ENCODE measurements around the gene AP2S1.

DNA sequence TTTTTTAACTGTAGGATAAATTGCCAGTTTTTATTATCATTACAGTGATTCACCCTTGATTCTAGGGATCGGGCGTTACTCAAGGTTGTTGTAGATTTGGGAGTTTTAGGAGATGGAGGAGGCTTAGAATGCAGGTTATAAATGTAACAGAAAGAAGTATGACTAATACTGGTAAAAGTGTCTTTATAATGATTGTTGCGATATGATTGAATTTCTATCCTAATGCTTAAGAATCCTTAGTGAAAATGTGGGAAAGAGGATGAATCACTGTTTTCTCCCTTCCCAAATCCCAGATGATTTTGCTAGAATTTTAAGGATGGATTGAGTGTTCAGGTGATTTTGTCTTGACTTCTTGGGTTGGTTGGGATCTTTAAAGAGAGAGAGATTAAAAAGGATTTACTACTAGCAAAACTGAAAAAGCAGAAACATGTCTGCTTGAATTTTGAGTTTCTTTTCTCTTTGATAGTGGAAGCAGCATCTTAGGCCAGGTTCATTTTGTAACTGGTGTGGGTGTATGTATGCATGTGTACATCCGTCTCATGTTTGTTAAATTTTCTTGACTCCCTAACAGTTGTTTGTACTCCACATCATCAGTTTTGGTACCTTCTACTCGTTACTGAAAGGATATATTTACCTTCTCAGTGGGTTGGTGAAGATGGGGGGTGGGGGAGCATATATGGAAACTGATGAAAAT is 36.0 kb upstream of the AP2S1 start:
- TF ChIP-seq, protein P1, sequence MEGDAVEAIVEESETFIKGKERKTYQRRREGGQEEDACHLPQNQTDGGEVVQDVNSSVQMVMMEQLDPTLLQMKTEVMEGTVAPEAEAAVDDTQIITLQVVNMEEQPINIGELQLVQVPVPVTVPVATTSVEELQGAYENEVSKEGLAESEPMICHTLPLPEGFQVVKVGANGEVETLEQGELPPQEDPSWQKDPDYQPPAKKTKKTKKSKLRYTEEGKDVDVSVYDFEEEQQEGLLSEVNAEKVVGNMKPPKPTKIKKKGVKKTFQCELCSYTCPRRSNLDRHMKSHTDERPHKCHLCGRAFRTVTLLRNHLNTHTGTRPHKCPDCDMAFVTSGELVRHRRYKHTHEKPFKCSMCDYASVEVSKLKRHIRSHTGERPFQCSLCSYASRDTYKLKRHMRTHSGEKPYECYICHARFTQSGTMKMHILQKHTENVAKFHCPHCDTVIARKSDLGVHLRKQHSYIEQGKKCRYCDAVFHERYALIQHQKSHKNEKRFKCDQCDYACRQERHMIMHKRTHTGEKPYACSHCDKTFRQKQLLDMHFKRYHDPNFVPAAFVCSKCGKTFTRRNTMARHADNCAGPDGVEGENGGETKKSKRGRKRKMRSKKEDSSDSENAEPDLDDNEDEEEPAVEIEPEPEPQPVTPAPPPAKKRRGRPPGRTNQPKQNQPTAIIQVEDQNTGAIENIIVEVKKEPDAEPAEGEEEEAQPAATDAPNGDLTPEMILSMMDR (IDR thresholded peaks at IDR 0.05; ENCODE audit: poor library complexity, severe bottlenecking) = no peak
- no peak for TF ChIP-seq EZH2 (IDR thresholded peaks at IDR 0.05; ENCODE audit: borderline replicate concordance, insufficient read depth, low read length, poor library complexity, severe bottlenecking)
- TF ChIP-seq RAD21 (conservative IDR thresholded peaks at IDR 0.05) = no peak
- no peak for TF ChIP-seq POLR2AphosphoS5 (IDR thresholded peaks at IDR 0.05)
- no peak for TF ChIP-seq SMC3 (conservative IDR thresholded peaks at IDR 0.05; ENCODE audit: poor library complexity)
- TF ChIP-seq EP300 (conservative IDR thresholded peaks at IDR 0.05; ENCODE audit: poor library complexity, severe bottlenecking) = no peak
- TF ChIP-seq MXI1 (conservative IDR thresholded peaks at IDR 0.05; ENCODE audit: poor library complexity, severe bottlenecking) = no peak
- TF ChIP-seq, protein P2, sequence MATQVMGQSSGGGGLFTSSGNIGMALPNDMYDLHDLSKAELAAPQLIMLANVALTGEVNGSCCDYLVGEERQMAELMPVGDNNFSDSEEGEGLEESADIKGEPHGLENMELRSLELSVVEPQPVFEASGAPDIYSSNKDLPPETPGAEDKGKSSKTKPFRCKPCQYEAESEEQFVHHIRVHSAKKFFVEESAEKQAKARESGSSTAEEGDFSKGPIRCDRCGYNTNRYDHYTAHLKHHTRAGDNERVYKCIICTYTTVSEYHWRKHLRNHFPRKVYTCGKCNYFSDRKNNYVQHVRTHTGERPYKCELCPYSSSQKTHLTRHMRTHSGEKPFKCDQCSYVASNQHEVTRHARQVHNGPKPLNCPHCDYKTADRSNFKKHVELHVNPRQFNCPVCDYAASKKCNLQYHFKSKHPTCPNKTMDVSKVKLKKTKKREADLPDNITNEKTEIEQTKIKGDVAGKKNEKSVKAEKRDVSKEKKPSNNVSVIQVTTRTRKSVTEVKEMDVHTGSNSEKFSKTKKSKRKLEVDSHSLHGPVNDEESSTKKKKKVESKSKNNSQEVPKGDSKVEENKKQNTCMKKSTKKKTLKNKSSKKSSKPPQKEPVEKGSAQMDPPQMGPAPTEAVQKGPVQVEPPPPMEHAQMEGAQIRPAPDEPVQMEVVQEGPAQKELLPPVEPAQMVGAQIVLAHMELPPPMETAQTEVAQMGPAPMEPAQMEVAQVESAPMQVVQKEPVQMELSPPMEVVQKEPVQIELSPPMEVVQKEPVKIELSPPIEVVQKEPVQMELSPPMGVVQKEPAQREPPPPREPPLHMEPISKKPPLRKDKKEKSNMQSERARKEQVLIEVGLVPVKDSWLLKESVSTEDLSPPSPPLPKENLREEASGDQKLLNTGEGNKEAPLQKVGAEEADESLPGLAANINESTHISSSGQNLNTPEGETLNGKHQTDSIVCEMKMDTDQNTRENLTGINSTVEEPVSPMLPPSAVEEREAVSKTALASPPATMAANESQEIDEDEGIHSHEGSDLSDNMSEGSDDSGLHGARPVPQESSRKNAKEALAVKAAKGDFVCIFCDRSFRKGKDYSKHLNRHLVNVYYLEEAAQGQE (IDR thresholded peaks at IDR 0.05; ENCODE audit: borderline replicate concordance) = no peak
